ENCODE measurements around the gene CD4.
"Not testable (repeated sequence)": the region's sequence is repeated elsewhere in the genome, so short reads cannot be mapped to it uniquely, and the experiment has no call there.

CD4 gene

GRCh38 chr12:6869049-6870021 is 80.0 kb downstream of the CD4 start:
- peak; percentile 51 for DNase-seq

- DNase-seq, result not testable (repeated sequence)
Measured at GRCh38 chr12:6870304-6870703, 81.0 kb downstream of the CD4 start.
